Suppressor macrophage (primary cell): ENCODE measurements around the gene COL4A6.

Source experiments
- DNase-seq, 4 experiments: peaks; one replicate each; pipeline ENCODE4 v3.0.0-alpha.2; 2020 to 2022

COL4A6 gene

GRCh38 chrX:108156934-108157466, 281.2 kb downstream of the COL4A6 start:
- DNase-seq = no peak

- no peak for DNase-seq
Measured at GRCh38 chrX:108156082-108156481, 282.1 kb downstream of the COL4A6 start.

GRCh38 chrX:108148524-108148923, 289.7 kb downstream of the COL4A6 start:
- DNase-seq = no peak

GRCh38 chrX:108138814-108139702, 299.2 kb downstream of the COL4A6 start:
- peak in 3 of 4 experiments; percentile 6 to 18 (median 13) for DNase-seq

GRCh38 chrX:108134724-108135123, 303.5 kb downstream of the COL4A6 start:
- no peak for DNase-seq

- DNase-seq = no peak
Measured at GRCh38 chrX:108132876-108133275, 305.3 kb downstream of the COL4A6 start.

- DNase-seq = no peak
Measured at GRCh38 chrX:108132034-108132433, 306.2 kb downstream of the COL4A6 start.

GRCh38 chrX:108131471-108131870, 306.8 kb downstream of the COL4A6 start:
- DNase-seq = no peak

GRCh38 chrX:108130889-108131288, 307.3 kb downstream of the COL4A6 start:
- no peak for DNase-seq

- DNase-seq = no peak
Measured at GRCh38 chrX:108127152-108127551, 311.1 kb downstream of the COL4A6 start.

- DNase-seq = peak in 3 of 4 experiments; percentile 2 to 13 (median 3)
Measured at GRCh38 chrX:108126661-108127060, 311.6 kb downstream of the COL4A6 start.

- DNase-seq = no peak
Measured at GRCh38 chrX:108123591-108124366, 314.4 kb downstream of the COL4A6 start.

- no peak for DNase-seq
Measured at GRCh38 chrX:108122748-108123147, 315.5 kb downstream of the COL4A6 start.

- no peak for DNase-seq
Measured at GRCh38 chrX:108121291-108121690, 316.9 kb downstream of the COL4A6 start.

- no peak for DNase-seq
Measured at GRCh38 chrX:108117988-108118387, 320.2 kb downstream of the COL4A6 start.

- no peak for DNase-seq
Measured at GRCh38 chrX:108114541-108114940, 323.7 kb downstream of the COL4A6 start.
